Measurements from ENCODE around the gene RAE1. TPM values are rescaled to one million over a fixed set of nuclear protein-coding genes. Genes with fewer than 3 reads are reported as not detected.

Gene RAE1
- total RNA-seq, 1 donor from 2014 or later, result 17.6 TPM

DNA sequence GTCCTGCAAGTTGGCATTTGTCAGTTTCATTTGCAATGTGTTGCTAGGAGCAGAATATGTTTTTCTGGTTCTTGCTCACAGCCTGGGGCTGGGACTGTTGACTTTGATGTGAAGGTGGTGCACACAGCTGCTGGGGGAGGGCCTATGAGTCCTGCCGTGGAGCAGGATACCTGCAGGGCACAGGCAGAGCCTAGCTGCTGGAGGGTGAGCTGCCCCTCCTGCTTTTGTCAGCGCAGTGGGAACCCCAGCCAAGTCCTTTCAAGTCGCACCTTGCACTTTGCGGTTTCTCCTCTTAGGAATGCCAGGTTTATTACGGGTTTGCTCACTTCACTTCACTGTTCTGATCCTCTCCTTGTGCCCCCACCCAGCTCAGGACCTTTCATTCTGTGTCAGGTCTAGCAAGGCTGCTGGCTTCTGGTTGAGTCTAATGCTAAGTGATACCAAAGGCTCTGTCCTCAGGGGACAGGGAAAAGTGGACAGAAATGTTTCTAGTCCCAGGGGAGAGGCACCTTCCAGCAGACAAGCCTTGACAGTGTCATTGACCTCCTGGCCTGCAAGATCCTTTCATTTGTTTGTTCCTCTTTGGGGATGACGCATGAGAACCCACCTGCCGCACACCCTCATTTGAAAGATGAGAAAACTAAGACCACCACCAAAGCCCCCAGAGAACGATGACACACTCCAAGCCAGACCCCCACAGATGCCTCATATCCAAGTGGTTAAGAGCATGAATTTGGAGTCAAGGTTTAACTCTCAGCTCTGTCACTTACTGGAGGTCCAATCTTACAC, 24.2 kb upstream of the RAE1 start:
- no peak overlapping the region for H3K27ac Mint-ChIP-seq (ENCODE audit: unreplicated experiment)

DNA sequence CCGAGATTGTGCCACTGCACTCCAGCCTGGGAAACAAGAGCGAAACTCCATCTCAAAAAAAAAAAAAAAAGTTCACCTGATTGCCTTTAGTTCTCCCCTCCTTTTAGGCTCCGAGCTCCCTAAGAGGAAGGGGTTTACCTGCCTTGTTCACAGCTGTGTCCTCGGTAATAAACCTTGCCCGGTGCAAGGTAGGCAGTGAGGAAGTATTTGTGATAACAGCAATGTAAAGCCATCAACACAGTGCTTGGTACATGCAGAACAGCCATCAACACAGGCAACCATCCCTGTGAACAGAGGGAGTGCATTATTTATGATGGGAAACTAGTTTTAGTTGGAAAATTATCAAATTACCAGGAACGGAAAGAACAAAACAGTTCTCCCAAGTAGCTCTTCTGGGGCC, 23.2 kb upstream of the RAE1 start:
- TF ChIP-seq, protein P1, sequence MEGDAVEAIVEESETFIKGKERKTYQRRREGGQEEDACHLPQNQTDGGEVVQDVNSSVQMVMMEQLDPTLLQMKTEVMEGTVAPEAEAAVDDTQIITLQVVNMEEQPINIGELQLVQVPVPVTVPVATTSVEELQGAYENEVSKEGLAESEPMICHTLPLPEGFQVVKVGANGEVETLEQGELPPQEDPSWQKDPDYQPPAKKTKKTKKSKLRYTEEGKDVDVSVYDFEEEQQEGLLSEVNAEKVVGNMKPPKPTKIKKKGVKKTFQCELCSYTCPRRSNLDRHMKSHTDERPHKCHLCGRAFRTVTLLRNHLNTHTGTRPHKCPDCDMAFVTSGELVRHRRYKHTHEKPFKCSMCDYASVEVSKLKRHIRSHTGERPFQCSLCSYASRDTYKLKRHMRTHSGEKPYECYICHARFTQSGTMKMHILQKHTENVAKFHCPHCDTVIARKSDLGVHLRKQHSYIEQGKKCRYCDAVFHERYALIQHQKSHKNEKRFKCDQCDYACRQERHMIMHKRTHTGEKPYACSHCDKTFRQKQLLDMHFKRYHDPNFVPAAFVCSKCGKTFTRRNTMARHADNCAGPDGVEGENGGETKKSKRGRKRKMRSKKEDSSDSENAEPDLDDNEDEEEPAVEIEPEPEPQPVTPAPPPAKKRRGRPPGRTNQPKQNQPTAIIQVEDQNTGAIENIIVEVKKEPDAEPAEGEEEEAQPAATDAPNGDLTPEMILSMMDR (IDR thresholded peaks at IDR 0.05), result no peak
- peaks cover 4% of the 10 kb centered on the region for H3K4me1 Mint-ChIP-seq (ENCODE audit: low read depth)
- no peaks in the 10 kb centered on the region for H3K9me3 Mint-ChIP-seq (ENCODE audit: low read depth)
- no peak overlapping the region for H3K4me3 Mint-ChIP-seq (ENCODE audit: unreplicated experiment)
- no peak for DNase-seq (ENCODE audit: low spot score)
- H3K36me3 Mint-ChIP-seq (ENCODE audit: low read depth), result peaks cover 1% of the 10 kb centered on the region
- no peak overlapping the region for H3K27ac Mint-ChIP-seq (ENCODE audit: unreplicated experiment)
- peaks cover 55% of the 10 kb centered on the region for H3K27me3 Mint-ChIP-seq (ENCODE audit: low read depth)

More for the DNA sequence above, 24.2 kb upstream of the RAE1 start:
- Mint-ChIP-seq H3K4me3 (ENCODE audit: unreplicated experiment) (no peak overlapping the region), H3K36me3 (ENCODE audit: low read depth) (peaks cover 1% of the 10 kb centered on the region), H3K4me1 (ENCODE audit: low read depth) (peaks cover 8% of the 10 kb centered on the region), H3K27me3 (ENCODE audit: low read depth) (peaks cover 54% of the 10 kb centered on the region), H3K9me3 (ENCODE audit: low read depth) (no peaks in the 10 kb centered on the region)
- TF ChIP-seq, protein P1 (IDR thresholded peaks at IDR 0.05), result no peak
- no peak for DNase-seq (ENCODE audit: low spot score)

DNA sequence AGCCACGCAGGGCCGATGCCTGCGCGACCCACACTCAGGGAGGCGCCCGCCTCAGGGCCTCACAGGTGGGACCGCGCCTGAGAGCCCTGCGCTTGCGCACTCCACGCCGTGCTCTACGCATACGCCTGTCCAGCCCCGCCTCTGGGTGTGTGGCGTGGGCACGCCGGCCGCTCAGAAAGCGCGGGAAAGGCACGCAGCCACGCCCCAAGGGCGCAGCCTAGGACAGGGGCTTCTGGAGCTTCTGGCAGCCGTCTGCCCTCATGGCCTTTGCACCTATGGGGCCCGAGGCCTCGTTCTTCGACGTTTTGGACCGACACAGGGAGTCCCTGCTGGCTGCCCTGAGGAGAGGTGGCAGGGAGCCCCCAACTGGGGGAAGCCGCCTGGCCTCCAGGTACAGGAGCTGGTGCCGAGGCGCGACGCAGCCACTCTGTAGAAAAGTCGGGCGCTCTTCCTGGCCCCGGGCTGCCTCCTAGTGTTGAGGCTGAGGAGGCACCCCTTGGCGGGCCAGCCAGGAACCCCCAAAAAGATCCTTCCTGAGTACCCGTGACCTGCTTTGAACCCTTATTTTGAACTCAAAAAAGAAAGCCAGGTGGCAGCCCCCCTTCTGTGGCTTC, 21.3 kb upstream of the RAE1 start, which contains the start of gene SPO11:
TSS of gene SPO11 (plus strand) at position 196 of the 614 bp plus-strand sequence. CDS start at position 261, 65 bp downstream.
- Mint-ChIP-seq H3K4me1 (ENCODE audit: low read depth) (no peaks in the 10 kb centered on the region), H3K27ac (ENCODE audit: unreplicated experiment) (no peak within 1 kb of the TSS), H3K27me3 (ENCODE audit: low read depth) (peaks cover 50% of the 10 kb centered on the region), H3K9me3 (ENCODE audit: low read depth) (no peaks in the 10 kb centered on the region), H3K4me3 (ENCODE audit: unreplicated experiment) (no peak within 1 kb of the TSS), H3K36me3 (ENCODE audit: low read depth) (peaks cover 1% of the 10 kb centered on the region)
- no peak for DNase-seq (ENCODE audit: low spot score)
- TF ChIP-seq, protein P1 (IDR thresholded peaks at IDR 0.05), result peak; percentile 38

DNA sequence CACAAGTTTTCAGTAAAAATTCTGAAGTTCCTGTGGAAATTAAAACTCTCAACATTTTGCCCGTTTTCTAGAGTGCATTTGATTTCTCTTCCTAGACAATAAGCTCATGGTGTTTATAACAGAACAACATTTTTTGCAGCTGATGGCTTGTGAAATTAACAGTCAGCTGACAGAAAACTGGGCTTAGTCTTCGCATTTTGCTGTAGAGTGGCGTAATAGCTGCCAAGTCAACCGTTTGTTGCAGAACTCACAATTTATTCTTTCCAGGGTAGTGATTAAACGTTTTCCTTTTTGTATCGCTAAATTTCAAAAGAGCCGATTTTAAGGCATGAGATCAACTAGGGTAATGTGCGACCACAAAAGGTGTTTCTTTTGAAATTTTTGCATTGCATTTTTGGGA, 20.1 kb upstream of the RAE1 start:
- TF ChIP-seq, protein P1 (IDR thresholded peaks at IDR 0.05), result no peak
- H3K4me3 Mint-ChIP-seq (ENCODE audit: unreplicated experiment), result no peak overlapping the region
- no peaks in the 10 kb centered on the region for H3K9me3 Mint-ChIP-seq (ENCODE audit: low read depth)
- peaks cover 1% of the 10 kb centered on the region for H3K36me3 Mint-ChIP-seq (ENCODE audit: low read depth)
- H3K27me3 Mint-ChIP-seq (ENCODE audit: low read depth), result peaks cover 43% of the 10 kb centered on the region
- H3K27ac Mint-ChIP-seq (ENCODE audit: unreplicated experiment), result no peak overlapping the region
- DNase-seq (ENCODE audit: low spot score), result no peak
- no peaks in the 10 kb centered on the region for H3K4me1 Mint-ChIP-seq (ENCODE audit: low read depth)

All from chondrocyte (in vitro differentiated cells).